HCT116 (cell line): ENCODE data around the gene NIBAN1. TPM values are rescaled to one million over a fixed set of nuclear protein-coding genes. Genes with fewer than 3 reads are reported as not detected.
A peak's percentile ranks its signal among the peaks of the same experiment; 100 is the strongest.

ENCODE experiments used
- ATAC-seq: fragments of 200-7000 bp; cut with Tn5 transposase; 2 replicates; pipeline ENCODE4 v1.9.1; 2020; ENCODE audit warnings: mild to moderate bottlenecking, moderate library complexity
- BruUV-seq: library from RNA; stranded (reverse); fragments of 400-500 nt; replicated peaks from 2 replicates; lab custom pipeline; 2021; lab: Mats Ljungman, UMichigan
- CTCF ChIA-PET: fragments of 300-600 bp; sonication (Branson Sonifier 250); formaldehyde crosslinking; loops from one replicate; lab custom pipeline; 2021; ENCODE audit warnings: antibody characterized with exemption; lab: Charles Lee
- POLR2A ChIA-PET: fragments of 300-600, 350-600 bp; sonication (Branson Sonifier 250); formaldehyde crosslinking; loops from one replicate; lab custom pipeline; 2021; ENCODE audit warnings: antibody characterized with exemption; lab: Charles Lee
- RAD21 ChIA-PET, 2 experiments: fragments of 300-600 bp; sonication (Branson Sonifier 250); formaldehyde crosslinking; loops; one replicate each; lab custom pipeline; 2023; ENCODE audit warnings: low total read pairs in 2 of 2; ENCODE audit not compliant: uncharacterized antibody in 2 of 2, unreplicated experiment in 2 of 2, low non-redundant PET in 1 of 2; lab: Charles Lee
- DNase-seq: peaks from one replicate; pipeline ENCODE4 v3.0.0-alpha.2; 2010; ENCODE audit warnings: low read depth, low spot score
- H2AFZ ChIP-seq: fragments of 200-600 bp; shearing (Covaris generic), sonication (generic); 2 replicates; pipeline ENCODE4 v1.6.1; 2017; ENCODE audit warnings: low read depth, mixed run types, mixed read lengths, antibody characterized with exemption, low read length; ENCODE audit not compliant: poor library complexity, severe bottlenecking
- H3K27ac ChIP-seq: 2 replicates; pipeline ENCODE4 v1.5.1; 2012; ENCODE audit warnings: low read depth, low read length
- H3K27me3 ChIP-seq: fragments of 200-600 bp; sonication (generic); 2 replicates; pipeline ENCODE4 v1.6.1; 2016; ENCODE audit warnings: mixed run types, low read length, mixed read lengths; ENCODE audit not compliant: insufficient read depth
- H3K36me3 ChIP-seq, 2 experiments: fragments of 200-500 bp in 1 of 2; fragments of 200-600 bp in 1 of 2; sonication (Bioruptor generic) in 1 of 2; sonication (generic) in 1 of 2; 2 replicates each; pipeline versions ENCODE4 v1.5.1 to v1.6.1; 2014 to 2016; ENCODE audit warnings: low read length in 2 of 2, inconsistent platforms in 1 of 2, mixed read lengths in 1 of 2, mixed run types in 1 of 2; ENCODE audit not compliant: insufficient read depth in 2 of 2, control insufficient read depth in 1 of 2
- H3K4me1 ChIP-seq, 2 experiments: fragments of 200-600 bp in 1 of 2; sonication (generic) in 1 of 2; 2 replicates each; pipeline versions ENCODE4 v1.5.1 to v1.6.1; 2012 to 2017; ENCODE audit warnings: low read length in 2 of 2, inconsistent platforms in 1 of 2, mild to moderate bottlenecking in 1 of 2, mixed read lengths in 1 of 2, mixed run types in 1 of 2, moderate library complexity in 1 of 2; ENCODE audit not compliant: insufficient read depth in 2 of 2, control insufficient read depth in 1 of 2
- H3K4me2 ChIP-seq: fragments of 200-600 bp; sonication (generic); 2 replicates; pipeline ENCODE4 v1.6.1; 2017; ENCODE audit warnings: mixed run types, low read length, mixed read lengths
- H3K4me3 ChIP-seq, 2 experiments: fragments of 200-600 bp in 1 of 2; sonication (generic) in 1 of 2; replicated peaks in 1 of 2; 2 replicates each; pipeline ENCODE4 v1.5.1; 2011 to 2016; ENCODE audit warnings: low read length in 2 of 2, control low read depth in 1 of 2, low read depth in 1 of 2, mild to moderate bottlenecking in 1 of 2, mixed read lengths in 1 of 2, mixed run types in 1 of 2
- H3K79me2 ChIP-seq: fragments of 200-600 bp; sonication (generic); 2 replicates; pipeline ENCODE4 v1.6.1; 2017; ENCODE audit warnings: mild to moderate bottlenecking, mixed run types, low read length, moderate library complexity, mixed read lengths; ENCODE audit not compliant: insufficient read depth
- H3K9ac ChIP-seq: fragments of 200-600 bp; sonication (generic); 2 replicates; pipeline ENCODE4 v1.6.1; 2016; ENCODE audit warnings: low read length, mixed read lengths
- H3K9me2 ChIP-seq: fragments of 200-600 bp; sonication (generic), shearing (Covaris generic); 2 replicates; pipeline ENCODE4 v1.6.1; 2017; ENCODE audit warnings: mixed run types, mild to moderate bottlenecking, moderate library complexity; ENCODE audit not compliant: insufficient read depth
- H3K9me3 ChIP-seq, 2 experiments: fragments of 200-500 bp in 1 of 2; fragments of 200-600 bp in 1 of 2; sonication (Bioruptor generic) in 1 of 2; sonication (generic) in 1 of 2; 2 replicates each; pipeline ENCODE4 v1.6.1; 2014 to 2017; ENCODE audit warnings: low read length in 2 of 2, mixed read lengths in 2 of 2, inconsistent platforms in 1 of 2, low read depth in 1 of 2, mild to moderate bottlenecking in 1 of 2, mixed run types in 1 of 2, moderate library complexity in 1 of 2; ENCODE audit not compliant: control insufficient read depth in 1 of 2, insufficient read depth in 1 of 2
- H4K20me1 ChIP-seq: fragments of 200-600 bp; sonication (generic), shearing (Covaris generic); 2 replicates; pipeline ENCODE4 v1.6.1; 2017; ENCODE audit warnings: mixed run types, mild to moderate bottlenecking, moderate library complexity; ENCODE audit not compliant: insufficient read depth
- CEBPB ChIP-seq: IDR thresholded peaks from 2 replicates; pipeline ENCODE4 v1.6.1; 2012; ENCODE audit warnings: low read depth
- EGR1 ChIP-seq: IDR thresholded peaks from 2 replicates; pipeline ENCODE4 v1.6.1; 2012; ENCODE audit warnings: low read depth
- ELF1 ChIP-seq: IDR thresholded peaks from 2 replicates; pipeline ENCODE4 v1.6.1; 2012; ENCODE audit warnings: low read depth, borderline replicate concordance
- EZH2 ChIP-seq: fragments of 200-600 bp; sonication (generic); IDR thresholded peaks from 2 replicates; pipeline ENCODE4 v1.6.1; 2017; ENCODE audit warnings: antibody characterized with exemption, mixed run types
- FOSL1 ChIP-seq: IDR thresholded peaks from 2 replicates; pipeline ENCODE4 v1.6.1; 2012; ENCODE audit warnings: low read depth
- JUND ChIP-seq: IDR thresholded peaks from 2 replicates; pipeline ENCODE4 v1.6.1; 2012
- POLR2A ChIP-seq: IDR thresholded peaks from 2 replicates; pipeline ENCODE4 v1.7.0; 2011; ENCODE audit warnings: borderline replicate concordance; ENCODE audit not compliant: insufficient read depth, insufficient read length; ENCODE audit errors: extremely low read depth
- POLR2AphosphoS5 ChIP-seq: IDR thresholded peaks from 2 replicates; pipeline ENCODE4 v1.6.1; 2011; ENCODE audit warnings: mild to moderate bottlenecking, low read depth, low read length, moderate library complexity
- RAD21 ChIP-seq: IDR thresholded peaks from 2 replicates; pipeline ENCODE4 v1.6.1; 2012; ENCODE audit warnings: low read depth, mild to moderate bottlenecking
- REST ChIP-seq: IDR thresholded peaks from 2 replicates; pipeline ENCODE4 v1.6.1; 2012; ENCODE audit warnings: low read depth
- SP1 ChIP-seq: IDR thresholded peaks from 2 replicates; pipeline ENCODE4 v1.6.1; 2012; ENCODE audit warnings: low read depth
- ZBTB33 ChIP-seq: IDR thresholded peaks from 2 replicates; pipeline ENCODE4 v1.6.1; 2011; ENCODE audit warnings: mild to moderate bottlenecking, low read length, moderate library complexity; ENCODE audit not compliant: insufficient replicate concordance; ENCODE audit errors: extremely low read depth
- ZFX ChIP-seq: fragments of 450-650 bp; IDR thresholded peaks from 2 replicates; pipeline ENCODE4 v1.6.1; 2017
- intact Hi-C: fragments of 100-400 bp; cut with micrococcal nuclease; formaldehyde crosslinking; loops from 2 replicates; pipeline ENCODE4 v1.10.0; 2022
- total RNA-seq: library from RNA; stranded (reverse); gene quantifications from one replicate; pipeline ENCODE4 v1.2.1, GENCODE V29; 2021; ENCODE audit not compliant: unreplicated experiment
- TF ChIP-seq, protein P1 (sequence below): IDR thresholded peaks from 2 replicates; pipeline ENCODE4 v1.6.1; 2012
- TF ChIP-seq, protein P2 (sequence below): IDR thresholded peaks from 2 replicates; pipeline ENCODE4 v1.6.1; 2012
- TF ChIP-seq, protein P3 (sequence below), 3 experiments: fragments of 200-600 bp in 1 of 3; sonication (generic) in 1 of 3; IDR thresholded peaks in 2 of 3; conservative IDR thresholded peaks in 1 of 3; 2 replicates each; pipeline ENCODE4 v1.5.1; 2012 to 2017; ENCODE audit warnings: low read depth in 2 of 3, low read length in 2 of 3, antibody characterized with exemption in 1 of 3, borderline replicate concordance in 1 of 3, control low read depth in 1 of 3, mild to moderate bottlenecking in 1 of 3, mixed read lengths in 1 of 3, mixed run types in 1 of 3, moderate library complexity in 1 of 3; ENCODE audit not compliant: insufficient read depth in 1 of 3

The NIBAN1 gene
- total RNA-seq, 1 experiment from 2014 or later: 10.3 TPM

DNA sequence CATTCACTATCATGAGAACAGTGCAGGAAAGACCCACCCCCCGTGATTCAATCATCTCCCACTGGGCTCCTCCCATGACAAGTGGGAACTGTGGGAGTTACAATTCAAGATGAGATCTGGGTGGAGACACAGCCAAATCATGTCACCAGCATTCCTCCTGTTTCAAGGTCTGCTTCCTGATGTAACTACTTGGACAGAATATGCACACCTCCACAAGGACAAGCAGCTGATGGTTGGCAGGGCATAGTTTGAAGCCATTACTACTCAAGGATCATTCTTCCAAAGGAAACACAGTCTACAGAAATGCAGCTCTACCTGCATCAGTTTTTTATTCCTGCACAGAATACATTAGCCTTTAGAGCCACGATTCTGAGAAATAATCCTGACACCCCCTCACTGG is 42.6 kb upstream of the NIBAN1 start:
- Histone ChIP-seq H2AFZ (peak overlapping the region; percentile 81), H3K4me1 (peaks cover 11 to 20% of the 10 kb centered on the region in 2 experiments), H3K9me2 (no peaks in the 10 kb centered on the region), H3K36me3 (no peaks in the 10 kb centered on the region), H3K9me3 (no peaks in the 10 kb centered on the region), H3K79me2 (no peaks in the 10 kb centered on the region), H3K4me2 (peak overlapping the region; percentile 54), H4K20me1 (no peaks in the 10 kb centered on the region), H3K4me3 (peak overlapping the region in 1 of 2 experiments; percentile 12; a peak in 1 of 4 replicates)
- ChIA-PET CTCF (no interaction called here), RAD21 (no interaction called here)
- intact Hi-C loops: no loop called here
- ATAC-seq (peak; percentile 52), DNase-seq (no peak)
- BruUV-seq: no TSS peak
- TF ChIP-seq EGR1: no peak
- no peak for TF ChIP-seq JUND
- TF ChIP-seq SP1: no peak
- TF ChIP-seq ELF1: no peak
- no peak for TF ChIP-seq CEBPB
- TF ChIP-seq ZFX: no peak
- no peak for TF ChIP-seq EZH2
- no peak for TF ChIP-seq POLR2AphosphoS5
- TF ChIP-seq REST: no peak
- no peak for TF ChIP-seq ZBTB33
- no peak for TF ChIP-seq RAD21
- no peak for TF ChIP-seq FOSL1
- TF ChIP-seq, protein P1, sequence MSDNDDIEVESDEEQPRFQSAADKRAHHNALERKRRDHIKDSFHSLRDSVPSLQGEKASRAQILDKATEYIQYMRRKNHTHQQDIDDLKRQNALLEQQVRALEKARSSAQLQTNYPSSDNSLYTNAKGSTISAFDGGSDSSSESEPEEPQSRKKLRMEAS: no peak
- TF ChIP-seq, protein P2, sequence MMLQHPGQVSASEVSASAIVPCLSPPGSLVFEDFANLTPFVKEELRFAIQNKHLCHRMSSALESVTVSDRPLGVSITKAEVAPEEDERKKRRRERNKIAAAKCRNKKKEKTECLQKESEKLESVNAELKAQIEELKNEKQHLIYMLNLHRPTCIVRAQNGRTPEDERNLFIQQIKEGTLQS: no peak
- TF ChIP-seq POLR2A: no peak
- TF ChIP-seq, protein P3, sequence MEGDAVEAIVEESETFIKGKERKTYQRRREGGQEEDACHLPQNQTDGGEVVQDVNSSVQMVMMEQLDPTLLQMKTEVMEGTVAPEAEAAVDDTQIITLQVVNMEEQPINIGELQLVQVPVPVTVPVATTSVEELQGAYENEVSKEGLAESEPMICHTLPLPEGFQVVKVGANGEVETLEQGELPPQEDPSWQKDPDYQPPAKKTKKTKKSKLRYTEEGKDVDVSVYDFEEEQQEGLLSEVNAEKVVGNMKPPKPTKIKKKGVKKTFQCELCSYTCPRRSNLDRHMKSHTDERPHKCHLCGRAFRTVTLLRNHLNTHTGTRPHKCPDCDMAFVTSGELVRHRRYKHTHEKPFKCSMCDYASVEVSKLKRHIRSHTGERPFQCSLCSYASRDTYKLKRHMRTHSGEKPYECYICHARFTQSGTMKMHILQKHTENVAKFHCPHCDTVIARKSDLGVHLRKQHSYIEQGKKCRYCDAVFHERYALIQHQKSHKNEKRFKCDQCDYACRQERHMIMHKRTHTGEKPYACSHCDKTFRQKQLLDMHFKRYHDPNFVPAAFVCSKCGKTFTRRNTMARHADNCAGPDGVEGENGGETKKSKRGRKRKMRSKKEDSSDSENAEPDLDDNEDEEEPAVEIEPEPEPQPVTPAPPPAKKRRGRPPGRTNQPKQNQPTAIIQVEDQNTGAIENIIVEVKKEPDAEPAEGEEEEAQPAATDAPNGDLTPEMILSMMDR (IDR thresholded peaks at IDR 0.05 in 2 of 3, conservative IDR thresholded peaks at IDR 0.05 in 1 of 3; ENCODE audit: borderline replicate concordance in 1 of 3, insufficient read depth in 1 of 3, low read depth in 2 of 3, low read length in 2 of 3): no peak
- TF ChIP-seq, all 23 proteins: peak for 0
- POLR2A ChIA-PET: no interaction called here
- Histone ChIP-seq H3K27ac (peak overlapping the region; percentile 20; the same call in 1 of the 2 replicates), H3K9ac (peak overlapping the region; percentile 7; the same call in 1 of the 2 replicates), H3K27me3 (no peaks in the 10 kb centered on the region)
